Panc1 (cell line): ENCODE measurements around the gene LIN9. TPM values are rescaled to one million over a fixed set of nuclear protein-coding genes. Genes with fewer than 3 reads are reported as not detected.

Experiments
- ATAC-seq: fragments of 200-7000 bp; cut with Tn5 transposase; 2 replicates; pipeline ENCODE4 v1.9.1; 2020; ENCODE audit warnings: mild to moderate bottlenecking, moderate library complexity
- BruUV-seq: library from RNA; stranded (reverse); fragments of 400-500 nt; replicated peaks from 2 replicates; lab custom pipeline; 2021; lab: Mats Ljungman, UMichigan
- CTCF ChIA-PET: fragments of 300-600 bp; sonication (Branson Sonifier 250); formaldehyde crosslinking; loops from one replicate; lab custom pipeline; 2022; ENCODE audit warnings: antibody characterized with exemption; lab: Charles Lee
- POLR2A ChIA-PET: fragments of 300-600 bp; sonication (Branson Sonifier 250); formaldehyde crosslinking; loops from one replicate; lab custom pipeline; 2022; ENCODE audit warnings: antibody characterized with exemption; lab: Charles Lee
- DNase-seq: peaks from one replicate; pipeline ENCODE4 v3.0.0-alpha.2; 2010; ENCODE audit warnings: low read depth, low spot score
- H3K27ac ChIP-seq: 2 replicates; pipeline ENCODE4 v1.5.1; 2011; ENCODE audit warnings: mild to moderate bottlenecking, low read length, inconsistent platforms
- H3K27me3 ChIP-seq: fragments of 200-500 bp; sonication (Bioruptor generic); 2 replicates; pipeline ENCODE4 v1.6.0; 2014; ENCODE audit warnings: low read length, inconsistent platforms; ENCODE audit not compliant: control insufficient read depth, insufficient read depth
- H3K36me3 ChIP-seq: fragments of 200-500 bp; sonication (Bioruptor generic); 2 replicates; pipeline ENCODE4 v1.5.1; 2014; ENCODE audit warnings: inconsistent platforms, mild to moderate bottlenecking, low read length, moderate library complexity; ENCODE audit not compliant: control insufficient read depth, insufficient read depth
- H3K4me1 ChIP-seq: 2 replicates; pipeline ENCODE4 v1.5.1; 2011; ENCODE audit warnings: inconsistent platforms, mild to moderate bottlenecking, low read length, moderate library complexity; ENCODE audit not compliant: control insufficient read depth, insufficient read depth
- H3K4me3 ChIP-seq, 2 experiments: 2 replicates each; pipeline ENCODE4 v1.5.1; 2011 to 2012; ENCODE audit warnings: low read depth in 2 of 2, low read length in 2 of 2, mild to moderate bottlenecking in 2 of 2, inconsistent platforms in 1 of 2, moderate library complexity in 1 of 2
- H3K9me3 ChIP-seq: fragments of 200-500 bp; sonication (Bioruptor generic); 2 replicates; pipeline ENCODE4 v1.5.1; 2014; ENCODE audit warnings: low read depth, mild to moderate bottlenecking, inconsistent platforms, low read length, moderate library complexity; ENCODE audit not compliant: control insufficient read depth, insufficient read depth
- CTCF ChIP-seq: fragments of 450-650 bp; IDR thresholded peaks from 2 replicates; pipeline ENCODE4 v1.5.1; 2017; ENCODE audit warnings: mild to moderate bottlenecking
- POLR2AphosphoS5 ChIP-seq: IDR thresholded peaks from 2 replicates; pipeline ENCODE4 v1.6.1; 2012; ENCODE audit warnings: mild to moderate bottlenecking, low read depth, low read length, moderate library complexity
- REST ChIP-seq, 2 experiments: IDR thresholded peaks; 2 replicates each; pipeline ENCODE4 v1.6.1; 2011 to 2012; ENCODE audit warnings: low read depth in 2 of 2, control low read depth in 1 of 2, low read length in 1 of 2, mild to moderate bottlenecking in 1 of 2, moderate library complexity in 1 of 2; ENCODE audit not compliant: insufficient read depth in 1 of 2
- SIN3A ChIP-seq: IDR thresholded peaks from 2 replicates; pipeline ENCODE4 v1.6.1; 2012; ENCODE audit warnings: low read depth, mild to moderate bottlenecking, low read length, moderate library complexity, borderline replicate concordance; ENCODE audit not compliant: insufficient read depth
- TCF7L2 ChIP-seq: IDR thresholded peaks from 2 replicates; pipeline ENCODE4 v1.6.1; 2011; ENCODE audit warnings: mild to moderate bottlenecking, low read depth, low read length, inconsistent platforms
- in situ Hi-C: cut with HindIII; loops from 2 replicates; pipeline ENCODE4 v1.10.0; 2016; ENCODE audit warnings: low sequenced_read_pairs, low pct_unique_long_range_greater_than_20kb
- intact Hi-C: fragments of 100-400 bp; cut with micrococcal nuclease; formaldehyde crosslinking; loops from one replicate; pipeline ENCODE4 v1.10.0; 2022; ENCODE audit not compliant: unreplicated experiment
- total RNA-seq: library from RNA; stranded (reverse); gene quantifications from one replicate; pipeline ENCODE4 v1.2.1, GENCODE V29; 2021; ENCODE audit not compliant: unreplicated experiment

Gene LIN9
- total RNA-seq, 1 experiment from 2014 or later: 11.4 TPM

- TF ChIP-seq CTCF (no peak), SIN3A (no peak), REST (IDR thresholded peaks at IDR 0.05; ENCODE audit: insufficient read depth in 1 of 2, low read depth in 2 of 2, low read length in 1 of 2) (no peak), POLR2AphosphoS5 (no peak), TCF7L2 (no peak)
- Histone ChIP-seq H3K4me1 (peaks cover 1% of the 10 kb centered on the region; the same call in 1 of the 2 replicates), H3K36me3 (no peaks in the 10 kb centered on the region), H3K27ac (no peak overlapping the region), H3K9me3 (no peaks in the 10 kb centered on the region), H3K4me3 (no peak overlapping the region), H3K27me3 (no peaks in the 10 kb centered on the region)
- ATAC-seq (no peak), DNase-seq (no peak)
- CTCF ChIA-PET: no interaction called here
- POLR2A ChIA-PET: interaction anchor here (0.6 kb wide), 2 partner anchors 61 to 224 kb away, joined by 3 to 8 read pairs; no protein-coding TSS in a partner anchor
- intact Hi-C loops: no loop called here
- BruUV-seq: no TSS peak
- in situ Hi-C loops: no loop called here
Observed at GRCh38 chr1:226302731-226303130, 6.2 kb downstream of the LIN9 start.

GRCh38 chr1:226296911-226297310, 12.1 kb downstream of the LIN9 start:
- ChIA-PET POLR2A (no interaction called here), CTCF (no interaction called here)
- BruUV-seq: no TSS peak
- Histone ChIP-seq H3K36me3 (no peaks in the 10 kb centered on the region), H3K4me1 (no peaks in the 10 kb centered on the region), H3K4me3 (no peak overlapping the region), H3K9me3 (no peaks in the 10 kb centered on the region), H3K27me3 (no peaks in the 10 kb centered on the region), H3K27ac (no peak overlapping the region)
- ATAC-seq (no peak), DNase-seq (no peak)
- intact Hi-C loops (no loop called here), in situ Hi-C loops (no loop called here)
- TF ChIP-seq CTCF (no peak), REST (IDR thresholded peaks at IDR 0.05; ENCODE audit: insufficient read depth in 1 of 2, low read depth in 2 of 2, low read length in 1 of 2) (no peak), TCF7L2 (no peak), POLR2AphosphoS5 (no peak), SIN3A (no peak)
